Caki2 (cell line): ENCODE data around the gene POLDIP2. TPM values are rescaled to one million over a fixed set of nuclear protein-coding genes. Genes with fewer than 3 reads are reported as not detected.
A peak's percentile ranks its signal among the peaks of the same experiment; 100 is the strongest.
"Not testable (repeated sequence)": the region's sequence is repeated elsewhere in the genome, so short reads cannot be mapped to it uniquely, and the experiment has no call there.

Source experiments
- DNase-seq: peaks from one replicate; pipeline ENCODE4 v3.0.0-alpha.2; 2015; ENCODE audit warnings: low read depth
- in situ Hi-C: cut with HindIII; loops from 2 replicates; pipeline ENCODE4 v1.10.0; 2016; ENCODE audit warnings: low sequenced_read_pairs, low pct_unique_long_range_greater_than_20kb, mixed read lengths
- total RNA-seq: library from RNA; depleted of rRNA; stranded (reverse); fragments of >200 nt; shearing (Covaris generic); gene quantifications from 2 replicates; pipeline ENCODE4 v1.2.3, GENCODE V29; 2014; ENCODE audit warnings: low replicate concordance

The POLDIP2 gene
- total RNA-seq, 1 experiment from 2014 or later = 138 TPM

GRCh38 chr17:28344011-28344410 lies 13.3 kb downstream of the POLDIP2 start:
- DNase-seq = no peak
- in situ Hi-C loops = no loop called here

- in situ Hi-C loops = no loop called here
- DNase-seq = no peak
Observed at GRCh38 chr17:28343491-28343932, 13.8 kb downstream of the POLDIP2 start.

GRCh38 chr17:28342313-28342712 lies 15.0 kb downstream of the POLDIP2 start:
- in situ Hi-C loops = no loop called here

GRCh38 chr17:28341516-28341915 lies 15.8 kb downstream of the POLDIP2 start:
- in situ Hi-C loops = no loop called here

More at GRCh38 chr17:28342313-28342712, 15.0 kb downstream of the POLDIP2 start:
- no peak for DNase-seq

GRCh38 chr17:28340374-28340773 lies 17.0 kb downstream of the POLDIP2 start:
- DNase-seq = no peak
- in situ Hi-C loops = no loop called here

More at GRCh38 chr17:28341516-28341915, 15.8 kb downstream of the POLDIP2 start:
- DNase-seq = no peak

- no peak for DNase-seq
- in situ Hi-C loops = no loop called here
Observed at GRCh38 chr17:28339431-28339830, 17.9 kb downstream of the POLDIP2 start.

- DNase-seq, in situ Hi-C loops: not testable (repeated sequence)
Observed at GRCh38 chr17:28338769-28339212, 18.5 kb downstream of the POLDIP2 start.

GRCh38 chr17:28338056-28338768 lies 19.1 kb downstream of the POLDIP2 start:
- DNase-seq = no peak
- in situ Hi-C loops = no loop called here

GRCh38 chr17:28335959-28336871 lies 21.1 kb downstream of the POLDIP2 start:
- peak; percentile 86 for DNase-seq
- in situ Hi-C loops = no loop called here

GRCh38 chr17:28335201-28335958 lies 21.9 kb downstream of the POLDIP2 start, which contains the start of the genes IFT20 and TNFAIP1:
Gene IFT20 (minus strand): TSS chr17:28335472. CDS start chr17:28331985, 3,487 bp downstream.
Gene TNFAIP1 (plus strand): TSS chr17:28335761. CDS start chr17:28339522, 3,761 bp downstream.
- in situ Hi-C loops = no loop called here
- DNase-seq = peak; percentile 99

GRCh38 chr17:28334666-28335200 lies 22.6 kb downstream of the POLDIP2 start:
- in situ Hi-C loops = no loop called here
- DNase-seq = no peak

GRCh38 chr17:28334171-28334570 lies 23.2 kb downstream of the POLDIP2 start:
- DNase-seq = no peak
- in situ Hi-C loops = no loop called here

GRCh38 chr17:28333083-28333746 lies 24.1 kb downstream of the POLDIP2 start:
- in situ Hi-C loops = no loop called here
- no peak for DNase-seq

- in situ Hi-C loops = no loop called here
- DNase-seq = no peak
Observed at GRCh38 chr17:28331891-28332420, 25.4 kb downstream of the POLDIP2 start.

GRCh38 chr17:28330671-28331070 lies 26.7 kb downstream of the POLDIP2 start:
- no peak for DNase-seq
- in situ Hi-C loops = no loop called here

GRCh38 chr17:28328325-28328724 lies 29.0 kb downstream of the POLDIP2 start:
- in situ Hi-C loops = no loop called here
- no peak for DNase-seq

GRCh38 chr17:28327709-28328108 lies 29.6 kb downstream of the POLDIP2 start:
- peak; percentile 22 for DNase-seq
- in situ Hi-C loops = no loop called here
